K562 (cell line): ENCODE results near the gene FKBP1B. TPM values are rescaled to one million over a fixed set of nuclear protein-coding genes. Genes with fewer than 3 reads are reported as not detected.

Source experiments
- ATAC-seq: fragments of 200-7000 bp; cut with Tn5 transposase; 3 replicates; pipeline ENCODE4 v1.9.1; 2020; ENCODE audit warnings: moderate library complexity
- BruUV-seq: library from RNA; stranded (reverse); fragments of 400-500 nt; replicated peaks from 2 replicates; lab custom pipeline; 2021; lab: Mats Ljungman, UMichigan
- CTCF ChIA-PET: fragments of 300-600 bp; formaldehyde crosslinking; extraction: SDS; loops from one replicate; lab custom pipeline; 2021; ENCODE audit warnings: low intra/inter-chr PET ratio; lab: Yijun Ruan, JAX
- POLR2A ChIA-PET: fragments of 300-600, 350-650 bp; sonication (Branson Sonifier 250); formaldehyde crosslinking; extraction: SDS; loops from one replicate; lab custom pipeline; 2021; ENCODE audit warnings: antibody characterized with exemption, inconsistent platforms; lab: Yijun Ruan, JAX
- DNase-seq, 4 experiments: peaks; one replicate each; pipeline versions ENCODE4 v3.0.0 to v3.0.0-alpha.2; 2011 to 2018; ENCODE audit warnings: low spot score in 3 of 4, mixed read lengths in 3 of 4; ENCODE audit errors: extremely low read depth in 1 of 4
- FAIRE-seq: peaks from 2 replicates; lab custom pipeline; 2011; peaks lifted over from hg19 to GRCh38; lab: Jason Lieb, UNC
- H2AFZ ChIP-seq: 2 replicates; pipeline ENCODE4 v1.6.0; 2011; ENCODE audit warnings: low read depth, low read length, control low read depth, inconsistent platforms
- H3K27ac ChIP-seq: fragments of 200-600 bp; 3 replicates; pipeline ENCODE4 v1.8.0; 2011; ENCODE audit warnings: low read depth, mild to moderate bottlenecking, control low read depth, inconsistent platforms, low read length, moderate library complexity, mixed read lengths; ENCODE audit errors: extremely low read depth
- H3K27me3 ChIP-seq, 2 experiments: fragments of 300-600 bp in 1 of 2; 2 replicates in 1 of 2; 3 replicates in 1 of 2; pipeline versions ENCODE4 v1.6.0 to v1.8.0; 2011; ENCODE audit warnings: inconsistent platforms in 2 of 2, low read length in 2 of 2, mild to moderate bottlenecking in 1 of 2, mixed read lengths in 1 of 2, moderate library complexity in 1 of 2; ENCODE audit not compliant: control insufficient read depth in 2 of 2, insufficient read depth in 2 of 2
- H3K36me3 ChIP-seq: fragments of 300-600 bp; 3 replicates; pipeline ENCODE4 v1.8.0; 2011; ENCODE audit warnings: mild to moderate bottlenecking, low read length, inconsistent platforms; ENCODE audit not compliant: control insufficient read depth, insufficient read depth
- H3K4me1 ChIP-seq, 2 experiments: fragments of 200-600 bp in 1 of 2; replicated peaks in 1 of 2; 2 replicates in 1 of 2; 3 replicates in 1 of 2; pipeline versions ENCODE4 v1.5.1 to v1.8.0; 2011; ENCODE audit warnings: inconsistent platforms in 2 of 2, low read length in 2 of 2, mild to moderate bottlenecking in 1 of 2, mixed read lengths in 1 of 2, moderate library complexity in 1 of 2; ENCODE audit not compliant: control insufficient read depth in 2 of 2, insufficient read depth in 2 of 2
- H3K4me2 ChIP-seq: 2 replicates; pipeline ENCODE4 v1.6.1; 2011; ENCODE audit warnings: low read length, control low read depth, inconsistent platforms, mixed read lengths; ENCODE audit not compliant: insufficient read depth
- H3K4me3 ChIP-seq: fragments of 200-600 bp; sonication (generic), shearing (Covaris generic); 2 replicates; pipeline ENCODE4 v1.5.1; 2016; ENCODE audit warnings: control low read depth, inconsistent platforms
- H3K79me2 ChIP-seq: fragments of 200-600 bp; 3 replicates; pipeline ENCODE4 v1.8.0; 2011; ENCODE audit warnings: low read length, inconsistent platforms; ENCODE audit not compliant: control insufficient read depth, insufficient read depth
- H3K9ac ChIP-seq, 2 experiments: 2 replicates each; pipeline versions ENCODE4 v1.6.0 to v1.6.1; 2011; ENCODE audit warnings: low read depth in 2 of 2, low read length in 2 of 2, control low read depth in 1 of 2, inconsistent platforms in 1 of 2, mild to moderate bottlenecking in 1 of 2, mixed read lengths in 1 of 2; ENCODE audit not compliant: insufficient read depth in 1 of 2
- H3K9me1 ChIP-seq: one replicate; pipeline ENCODE4 v1.6.0; 2011; ENCODE audit warnings: inconsistent platforms, mild to moderate bottlenecking, low read length, moderate library complexity; ENCODE audit not compliant: control insufficient read depth, insufficient read depth
- H3K9me3 ChIP-seq: replicated peaks from 2 replicates; pipeline ENCODE4 v1.5.1; 2011; ENCODE audit warnings: low read depth, low read length, inconsistent platforms; ENCODE audit not compliant: control insufficient read depth, insufficient read depth
- H4K20me1 ChIP-seq: replicated peaks from 2 replicates; pipeline ENCODE4 v1.6.1; 2011; ENCODE audit warnings: low read length, inconsistent platforms, mixed read lengths; ENCODE audit not compliant: control insufficient read depth, insufficient read depth
- NFIC ChIP-seq: fragments of 450-650 bp; IDR thresholded peaks from 2 replicates; pipeline ENCODE4 v1.6.1; 2017; ENCODE audit warnings: mild to moderate bottlenecking, inconsistent platforms
- NR2C2 ChIP-seq, 2 experiments: fragments of 200-800 bp in 1 of 2; sonication (Bioruptor generic) in 1 of 2; sonication (generic) in 1 of 2; formaldehyde crosslinking in 1 of 2; IDR thresholded peaks; 2 replicates each; pipeline versions ENCODE4 v1.6.1 to v1.8.0; 2016 to 2022; ENCODE audit warnings: mild to moderate bottlenecking in 1 of 2, missing compliant biosample characterization in 1 of 2, missing genetic modification characterization in 1 of 2, missing genetic modification reagents in 1 of 2
- POLR2A ChIP-seq: fragments of 450-650 bp; conservative IDR thresholded peaks from 2 replicates; pipeline ENCODE4 v1.6.1; 2016
- USF1 ChIP-seq: sonication (generic); formaldehyde crosslinking; IDR thresholded peaks from 2 replicates; pipeline ENCODE4 v1.9.0; 2022; ENCODE audit warnings: mild to moderate bottlenecking, missing genetic modification reagents
- ZBTB33 ChIP-seq: sonication (generic); formaldehyde crosslinking; IDR thresholded peaks from 2 replicates; pipeline ENCODE4 v1.8.1; 2023; ENCODE audit warnings: mild to moderate bottlenecking, missing genetic modification reagents
- ZNF318 ChIP-seq, 2 experiments: fragments of 450-650 bp; IDR thresholded peaks; 2 replicates each; pipeline ENCODE4 v1.6.1; 2016; ENCODE audit warnings: mild to moderate bottlenecking in 2 of 2, borderline replicate concordance in 1 of 2, low read depth in 1 of 2, moderate library complexity in 1 of 2
- ZNF395 ChIP-seq: fragments of 200-800 bp; sonication (Bioruptor generic); IDR thresholded peaks from 2 replicates; pipeline ENCODE4 v1.6.1; 2017; ENCODE audit warnings: missing genetic modification characterization, missing compliant biosample characterization
- WGBS: fragments of 100-300 bp; shearing (Covaris generic); methylation state at CpG from one replicate; pipeline ENCODE4 v1.1.6; 2016; ENCODE audit warnings: low coverage, mixed read lengths; ENCODE audit not compliant: insufficient coverage; ENCODE audit errors: missing lambda C conversion rate; 5-methylcytosine and 5-hydroxymethylcytosine counted together
- in situ Hi-C: fragments of 300-500 bp; cut with MboI; formaldehyde crosslinking; loops from 4 replicates; pipeline ENCODE4 v1.15.0; 2018; ENCODE audit warnings: inconsistent platforms, mixed read lengths
- intact Hi-C: fragments of 100-400 bp; cut with micrococcal nuclease; formaldehyde crosslinking; loops from 2 replicates; pipeline ENCODE4 v1.14.2; 2022
- polyA plus RNA-seq, 8 experiments: library from polyadenylated mRNA; depleted of rRNA in 4 of 8; stranded (reverse) in 5 of 8; unstranded in 3 of 8; fragments of >200 nt; fragmentation: Nextera tagmentation in 2 of 8; fragmentation: Illumina TruSeq in 1 of 8; extraction: Ambion mirVana in 2 of 8; extraction: Trizol in 1 of 8; gene quantifications; 2 replicates each; pipeline versions ENCODE4 v1.2.1 to v1.2.3, GENCODE V29; 2011 to 2014; ENCODE audit warnings: inconsistent platforms in 1 of 8, missing spikeins in 1 of 8
- total RNA-seq, 7 experiments: library from RNA; depleted of rRNA in 6 of 7; stranded (reverse); fragments of >200 nt in 6 of 7; fragmentation: Illumina TruSeq in 2 of 7; extraction: Trizol in 2 of 7; gene quantifications; 2 replicates each; pipeline versions ENCODE4 v1.2.1 to v1.2.3, GENCODE V29; 2011 to 2021; ENCODE audit warnings: low replicate concordance in 1 of 7

The FKBP1B gene
- total and polyA plus RNA-seq, 9 of the 15 experiments (the other 6 are each of a cell fraction or from before 2014, with no cell fraction given): 0.58 to 9.4 (median 1.6) TPM

- Histone ChIP-seq H3K27me3 (no peaks in the 10 kb centered on the region), H3K9me1 (no peaks in the 10 kb centered on the region), H3K9ac (peak overlapping the region; percentile 95 to 97; a peak in 3 of 4 replicates), H3K79me2 (peaks cover 42% of the 10 kb centered on the region), H3K9me3 (no peaks in the 10 kb centered on the region), H4K20me1 (no peaks in the 10 kb centered on the region), H3K27ac (peak overlapping the region; percentile 99), H3K4me1 (peaks cover 34 to 43% of the 10 kb centered on the region in 2 experiments), H2AFZ (peak overlapping the region; percentile 85), H3K4me3 (no peak overlapping the region), H3K36me3 (peaks cover 13% of the 10 kb centered on the region; the same call in 2 of the 3 replicates), H3K4me2 (peak overlapping the region; percentile 93)
- WGBS: 44% methylated on average over 13 of the region's 13 CpGs
- no peak for ATAC-seq
- CTCF ChIA-PET: no interaction called here
- intact Hi-C loops: no loop called here
- POLR2A ChIA-PET: interaction anchor here (0.7 to 3.2 kb wide), 9 partner anchors 12 to 343 kb away, joined by 3 to 14 read pairs (median 3); partner anchors contain the start of gene ATAD2B
- in situ Hi-C loops: no loop called here
- no TSS peak for BruUV-seq
- no peak for DNase-seq
- no peak for FAIRE-seq
- TF ChIP-seq ZNF395 (CRISPR knock-in tag): no peak
- TF ChIP-seq NFIC: peak; percentile 88
- 0 out of 2 replicates have a peak, but pooled peaks have one; percentile 6 for TF ChIP-seq POLR2A
- TF ChIP-seq ZNF318 (IDR thresholded peaks at IDR 0.05; ENCODE audit: borderline replicate concordance in 1 of 2, low read depth in 1 of 2): no peak
- peak; percentile 52; the same call in 1 of the 2 replicates for TF ChIP-seq NR2C2 (CRISPR knock-in tag; IDR thresholded peaks at IDR 0.05)
- TF ChIP-seq NR2C2 (tag; IDR thresholded peaks at IDR 0.05): no peak; the same call in 1 of the 2 replicates
- peak; percentile 92 for TF ChIP-seq ZBTB33 (CRISPR knock-in tag)
- TF ChIP-seq USF1: peak; percentile 17; the same call in 1 of the 2 replicates
These were observed 40.7 kb upstream of the FKBP1B start for GRCh38 chr2:24008672-24009366.
